ENCODE measurements around the gene TMEM101.

DNA sequence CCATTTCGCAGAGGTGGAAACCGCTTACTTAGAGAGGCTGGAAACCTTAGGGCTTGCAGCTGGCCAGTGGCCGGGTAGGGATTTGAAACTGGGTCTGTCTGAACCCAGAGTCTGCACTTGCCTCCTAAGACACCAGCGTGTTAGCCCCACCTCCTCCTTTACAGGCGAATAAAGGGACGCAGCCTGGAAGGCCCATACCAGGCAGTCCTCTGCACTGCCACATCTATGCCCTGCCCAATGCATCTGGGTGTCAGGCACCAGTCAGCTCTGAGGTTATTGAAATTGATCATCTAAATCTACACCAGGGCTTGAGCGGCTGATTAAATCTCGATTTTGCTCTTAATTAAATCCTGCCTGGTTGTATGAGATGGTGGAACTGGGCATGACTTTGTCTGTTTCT lies 30.2 kb downstream of the TMEM101 start:
- TF ChIP-seq, protein P1, sequence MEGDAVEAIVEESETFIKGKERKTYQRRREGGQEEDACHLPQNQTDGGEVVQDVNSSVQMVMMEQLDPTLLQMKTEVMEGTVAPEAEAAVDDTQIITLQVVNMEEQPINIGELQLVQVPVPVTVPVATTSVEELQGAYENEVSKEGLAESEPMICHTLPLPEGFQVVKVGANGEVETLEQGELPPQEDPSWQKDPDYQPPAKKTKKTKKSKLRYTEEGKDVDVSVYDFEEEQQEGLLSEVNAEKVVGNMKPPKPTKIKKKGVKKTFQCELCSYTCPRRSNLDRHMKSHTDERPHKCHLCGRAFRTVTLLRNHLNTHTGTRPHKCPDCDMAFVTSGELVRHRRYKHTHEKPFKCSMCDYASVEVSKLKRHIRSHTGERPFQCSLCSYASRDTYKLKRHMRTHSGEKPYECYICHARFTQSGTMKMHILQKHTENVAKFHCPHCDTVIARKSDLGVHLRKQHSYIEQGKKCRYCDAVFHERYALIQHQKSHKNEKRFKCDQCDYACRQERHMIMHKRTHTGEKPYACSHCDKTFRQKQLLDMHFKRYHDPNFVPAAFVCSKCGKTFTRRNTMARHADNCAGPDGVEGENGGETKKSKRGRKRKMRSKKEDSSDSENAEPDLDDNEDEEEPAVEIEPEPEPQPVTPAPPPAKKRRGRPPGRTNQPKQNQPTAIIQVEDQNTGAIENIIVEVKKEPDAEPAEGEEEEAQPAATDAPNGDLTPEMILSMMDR (conservative IDR thresholded peaks at IDR 0.05; ENCODE audit: low read depth, low read length), result no peak
- no peak for TF ChIP-seq EZH2 (IDR thresholded peaks at IDR 0.05; ENCODE audit: low read length, unreplicated experiment)
